GM12891 (cell line): ENCODE measurements around the gene SYNE3.

Experiments
- POLR2A ChIP-seq: IDR thresholded peaks from 2 replicates; pipeline ENCODE4 v1.6.1; 2011; ENCODE audit warnings: low read depth, low read length, control low read depth
- POLR2AphosphoS5 ChIP-seq: IDR thresholded peaks from 2 replicates; pipeline ENCODE4 v1.6.1; 2011; ENCODE audit warnings: low read depth, low read length, control low read depth

GRCh38 chr14:95562892-95563685 lies 46.6 kb upstream of the SYNE3 start:
- no peak for TF ChIP-seq POLR2A
- TF ChIP-seq POLR2AphosphoS5 = no peak
